K562 (cell line): ENCODE measurements around the gene ALG14.

Experiments
- EHMT2 ChIP-seq: fragments of 450-650 bp; IDR thresholded peaks from 2 replicates; pipeline ENCODE4 v1.6.1; 2018; ENCODE audit warnings: antibody characterized with exemption
- FOXM1 ChIP-seq, 2 experiments: fragments of 450-650 bp in 1 of 2; sonication (generic) in 1 of 2; formaldehyde crosslinking in 1 of 2; IDR thresholded peaks; 2 replicates each; pipeline versions ENCODE4 v1.6.1 to v1.9.0; 2017 to 2022; ENCODE audit warnings: low read depth in 2 of 2, mild to moderate bottlenecking in 2 of 2, missing genetic modification reagents in 1 of 2, moderate library complexity in 1 of 2
- HBP1 ChIP-seq: fragments of 450-650 bp; formaldehyde crosslinking; IDR thresholded peaks from 2 replicates; pipeline ENCODE4 v1.4.0; 2022; ENCODE audit warnings: missing genetic modification characterization
- HDGF ChIP-seq: fragments of 450-650 bp; IDR thresholded peaks from 2 replicates; pipeline ENCODE4 v1.6.1; 2016
- MYC ChIP-seq, 2 experiments: fragments of 250-450 bp in 1 of 2; sonication (Bioruptor Pico) in 1 of 2; IDR thresholded peaks; 2 replicates each; pipeline versions ENCODE4 v1.5.1 to v1.6.1; 2012 to 2021; ENCODE audit warnings: low read depth in 2 of 2, borderline replicate concordance in 1 of 2, improper control_type of control experiment in 1 of 2, low read length in 1 of 2, mild to moderate bottlenecking in 1 of 2, moderate library complexity in 1 of 2
- NR2F6 ChIP-seq: fragments of 450-650 bp; formaldehyde crosslinking; IDR thresholded peaks from 2 replicates; pipeline ENCODE4 v1.4.0; 2020; ENCODE audit warnings: mild to moderate bottlenecking
- RB1 ChIP-seq: fragments of 450-650 bp; IDR thresholded peaks from 2 replicates; pipeline ENCODE4 v1.6.1; 2017; ENCODE audit warnings: low read depth, mild to moderate bottlenecking
- REST ChIP-seq, 2 experiments: fragments of 450-650 bp; formaldehyde crosslinking in 1 of 2; IDR thresholded peaks; 2 replicates each; pipeline versions ENCODE4 v1.4.0 to v1.6.1; 2014 to 2020; ENCODE audit warnings: mild to moderate bottlenecking in 2 of 2, borderline replicate concordance in 1 of 2, low read depth in 1 of 2
- SAFB ChIP-seq: fragments of 200-400 bp; formaldehyde crosslinking; IDR thresholded peaks from 2 replicates; pipeline ENCODE4 v1.6.1; 2017; ENCODE audit warnings: low read depth, low read length, borderline replicate concordance
- ZBTB2 ChIP-seq: fragments of 450-650 bp; IDR thresholded peaks from 2 replicates; pipeline ENCODE4 v1.6.1; 2016; ENCODE audit warnings: antibody characterized with exemption
- ZNF318 ChIP-seq, 2 experiments: fragments of 450-650 bp; IDR thresholded peaks; 2 replicates each; pipeline ENCODE4 v1.6.1; 2016; ENCODE audit warnings: mild to moderate bottlenecking in 2 of 2, borderline replicate concordance in 1 of 2, low read depth in 1 of 2, moderate library complexity in 1 of 2

- TF ChIP-seq RB1 (no peak), EHMT2 (no peak), REST (IDR thresholded peaks at IDR 0.05; ENCODE audit: borderline replicate concordance) (no peak), REST (CRISPR knock-in tag; IDR thresholded peaks at IDR 0.05; ENCODE audit: low read depth) (no peak), ZNF318 (IDR thresholded peaks at IDR 0.05; ENCODE audit: borderline replicate concordance in 1 of 2, low read depth in 1 of 2) (no peak), FOXM1 (IDR thresholded peaks at IDR 0.05; ENCODE audit: low read depth) (no peak), FOXM1 (CRISPR knock-in tag; IDR thresholded peaks at IDR 0.05; ENCODE audit: low read depth) (no peak), MYC (IDR thresholded peaks at IDR 0.05; ENCODE audit: low read depth, low read length) (no peak), MYC (CRISPR knock-in tag; IDR thresholded peaks at IDR 0.05; ENCODE audit: borderline replicate concordance, low read depth) (no peak), HDGF (no peak), NR2F6 (CRISPR knock-in tag) (no peak), SAFB (no peak), ZBTB2 (no peak), HBP1 (CRISPR knock-in tag) (no peak)
These were observed 93.6 kb downstream of the ALG14 start for GRCh38 chr1:94979131-94979530.
